ENCODE measurements around the gene HYPK.

HYPK gene

DNA sequence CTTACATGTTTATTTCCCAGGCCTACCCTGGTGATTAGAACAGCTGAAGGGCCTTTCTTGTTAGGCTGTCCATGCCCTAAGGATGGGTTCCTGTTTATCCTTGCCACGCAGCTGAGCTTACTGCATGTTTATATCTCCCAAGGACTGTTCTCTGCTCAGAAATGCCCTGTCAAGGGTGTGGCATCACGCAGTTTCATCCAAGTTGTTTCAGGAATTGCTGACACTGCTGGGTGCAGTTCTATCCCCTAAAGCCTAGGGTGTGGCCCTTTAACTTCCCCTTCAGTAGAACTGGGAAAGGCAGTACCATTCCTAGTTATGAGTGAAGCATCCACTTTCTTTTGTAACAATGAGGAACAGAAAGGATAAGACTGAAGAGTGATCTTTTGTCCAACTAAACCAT, 28.6 kb upstream of the HYPK start:
- Histone ChIP-seq H3K27me3 (no peaks in the 10 kb centered on the region), H3K4me3 (ENCODE audit: low read depth in 1 of 2, low read length in 1 of 2) (no peak overlapping the region), H3K27ac (no peak overlapping the region), H3K4me1 (ENCODE audit: control insufficient read depth in 1 of 2, insufficient read depth in 1 of 2, low read depth in 1 of 2, low read length in 1 of 2) (peaks cover 6 to 9% of the 10 kb centered on the region in 2 experiments), H3K9me3 (no peaks in the 10 kb centered on the region), H3K36me3 (peaks cover 58% of the 10 kb centered on the region)
- TF ChIP-seq, protein P1, sequence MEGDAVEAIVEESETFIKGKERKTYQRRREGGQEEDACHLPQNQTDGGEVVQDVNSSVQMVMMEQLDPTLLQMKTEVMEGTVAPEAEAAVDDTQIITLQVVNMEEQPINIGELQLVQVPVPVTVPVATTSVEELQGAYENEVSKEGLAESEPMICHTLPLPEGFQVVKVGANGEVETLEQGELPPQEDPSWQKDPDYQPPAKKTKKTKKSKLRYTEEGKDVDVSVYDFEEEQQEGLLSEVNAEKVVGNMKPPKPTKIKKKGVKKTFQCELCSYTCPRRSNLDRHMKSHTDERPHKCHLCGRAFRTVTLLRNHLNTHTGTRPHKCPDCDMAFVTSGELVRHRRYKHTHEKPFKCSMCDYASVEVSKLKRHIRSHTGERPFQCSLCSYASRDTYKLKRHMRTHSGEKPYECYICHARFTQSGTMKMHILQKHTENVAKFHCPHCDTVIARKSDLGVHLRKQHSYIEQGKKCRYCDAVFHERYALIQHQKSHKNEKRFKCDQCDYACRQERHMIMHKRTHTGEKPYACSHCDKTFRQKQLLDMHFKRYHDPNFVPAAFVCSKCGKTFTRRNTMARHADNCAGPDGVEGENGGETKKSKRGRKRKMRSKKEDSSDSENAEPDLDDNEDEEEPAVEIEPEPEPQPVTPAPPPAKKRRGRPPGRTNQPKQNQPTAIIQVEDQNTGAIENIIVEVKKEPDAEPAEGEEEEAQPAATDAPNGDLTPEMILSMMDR (IDR thresholded peaks at IDR 0.05), result no peak

DNA sequence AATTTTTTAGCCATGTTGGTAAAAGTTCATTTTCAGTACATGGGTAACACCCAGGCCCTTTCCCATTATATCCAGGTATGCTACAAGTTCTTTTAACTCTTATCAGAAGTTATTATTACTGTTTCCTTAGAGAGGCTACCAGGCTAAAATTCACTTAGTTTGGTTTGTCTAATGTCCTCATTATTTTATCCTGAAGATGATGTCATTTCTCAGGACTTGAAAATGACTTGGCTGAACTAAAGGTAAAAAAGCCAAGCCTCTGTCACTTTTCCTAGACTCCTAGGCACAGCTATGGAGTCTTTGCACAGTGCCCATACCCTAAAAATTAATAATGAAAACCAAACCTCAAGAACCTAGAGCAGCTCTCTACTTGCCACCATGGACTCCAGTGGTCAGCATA, 27.8 kb upstream of the HYPK start:
- Histone ChIP-seq H3K27ac (no peak overlapping the region), H3K36me3 (peaks cover 50% of the 10 kb centered on the region)

DNA sequence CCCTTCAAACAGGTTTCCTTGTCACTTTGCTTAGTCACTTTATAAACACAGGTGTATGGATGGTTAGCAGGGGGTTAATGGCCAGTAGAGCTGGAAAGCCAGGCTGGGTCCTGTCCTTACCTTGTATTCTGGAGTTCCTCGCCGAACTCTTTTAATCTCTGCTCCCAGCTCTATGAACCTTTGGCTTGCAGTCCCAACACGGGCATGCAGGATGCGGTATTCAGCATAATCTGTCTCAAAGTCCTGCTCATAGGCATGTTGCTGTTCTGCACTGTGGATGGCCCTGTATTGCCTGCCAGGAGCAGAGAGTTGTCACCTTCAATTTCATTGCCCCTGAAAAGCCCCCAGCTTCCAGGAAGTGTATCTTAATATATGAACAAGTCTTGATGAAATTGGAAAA, 26.3 kb upstream of the HYPK start:
- H3K36me3 ChIP-seq, result peaks cover 36% of the 10 kb centered on the region

More for the DNA sequence above, 27.8 kb upstream of the HYPK start:
- no peak overlapping the region for H3K4me3 ChIP-seq (ENCODE audit: low read depth in 1 of 2, low read length in 1 of 2)
- H3K9me3 ChIP-seq, result no peaks in the 10 kb centered on the region
- no peaks in the 10 kb centered on the region for H3K27me3 ChIP-seq
- TF ChIP-seq, protein P1 (IDR thresholded peaks at IDR 0.05), result no peak
- peaks cover 10 to 16% of the 10 kb centered on the region in 2 experiments for H3K4me1 ChIP-seq (ENCODE audit: control insufficient read depth in 1 of 2, insufficient read depth in 1 of 2, low read depth in 1 of 2, low read length in 1 of 2)

DNA sequence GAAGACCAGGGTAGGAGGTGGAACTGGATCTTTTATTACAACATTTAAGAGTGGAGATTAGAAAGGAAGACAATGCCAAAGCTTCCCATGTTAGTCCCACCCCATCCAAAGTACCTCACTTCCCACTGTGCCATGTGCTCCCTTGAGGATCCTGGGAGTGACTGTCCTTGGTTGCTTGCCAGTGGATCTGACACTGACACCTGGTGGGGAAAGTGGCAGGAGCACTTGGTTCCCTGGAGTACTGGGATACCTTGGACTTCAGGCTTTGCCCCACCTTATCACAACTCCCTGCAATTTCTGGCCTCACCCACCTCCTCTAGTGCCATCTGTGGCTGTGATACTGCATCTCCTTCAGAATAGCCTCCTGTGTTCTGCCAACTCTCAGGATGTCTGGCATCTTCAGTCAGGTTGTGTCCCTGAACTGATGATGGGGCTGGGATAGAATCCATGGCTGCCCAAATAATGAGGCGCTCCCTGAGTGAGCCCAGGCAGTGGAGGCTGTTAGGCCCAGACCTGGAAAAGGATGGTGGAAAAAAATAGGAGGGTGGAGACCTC, 24.9 kb upstream of the HYPK start:
- Histone ChIP-seq H3K27ac (no peak overlapping the region), H3K4me1 (ENCODE audit: control insufficient read depth in 1 of 2, insufficient read depth in 1 of 2, low read depth in 1 of 2, low read length in 1 of 2) (peaks cover 16 to 23% of the 10 kb centered on the region in 2 experiments), H3K9me3 (no peaks in the 10 kb centered on the region), H3K36me3 (peaks cover 29% of the 10 kb centered on the region), H3K27me3 (no peaks in the 10 kb centered on the region), H3K4me3 (ENCODE audit: low read depth in 1 of 2, low read length in 1 of 2) (no peak overlapping the region)
- TF ChIP-seq, protein P1 (IDR thresholded peaks at IDR 0.05), result no peak

More for the DNA sequence above, 26.3 kb upstream of the HYPK start:
- Histone ChIP-seq H3K27ac (no peak overlapping the region), H3K4me3 (ENCODE audit: low read depth in 1 of 2, low read length in 1 of 2) (no peak overlapping the region), H3K27me3 (no peaks in the 10 kb centered on the region), H3K9me3 (no peaks in the 10 kb centered on the region), H3K4me1 (ENCODE audit: control insufficient read depth in 1 of 2, insufficient read depth in 1 of 2, low read depth in 1 of 2, low read length in 1 of 2) (peaks cover 16 to 23% of the 10 kb centered on the region in 2 experiments)
- TF ChIP-seq, protein P1 (IDR thresholded peaks at IDR 0.05), result no peak

DNA sequence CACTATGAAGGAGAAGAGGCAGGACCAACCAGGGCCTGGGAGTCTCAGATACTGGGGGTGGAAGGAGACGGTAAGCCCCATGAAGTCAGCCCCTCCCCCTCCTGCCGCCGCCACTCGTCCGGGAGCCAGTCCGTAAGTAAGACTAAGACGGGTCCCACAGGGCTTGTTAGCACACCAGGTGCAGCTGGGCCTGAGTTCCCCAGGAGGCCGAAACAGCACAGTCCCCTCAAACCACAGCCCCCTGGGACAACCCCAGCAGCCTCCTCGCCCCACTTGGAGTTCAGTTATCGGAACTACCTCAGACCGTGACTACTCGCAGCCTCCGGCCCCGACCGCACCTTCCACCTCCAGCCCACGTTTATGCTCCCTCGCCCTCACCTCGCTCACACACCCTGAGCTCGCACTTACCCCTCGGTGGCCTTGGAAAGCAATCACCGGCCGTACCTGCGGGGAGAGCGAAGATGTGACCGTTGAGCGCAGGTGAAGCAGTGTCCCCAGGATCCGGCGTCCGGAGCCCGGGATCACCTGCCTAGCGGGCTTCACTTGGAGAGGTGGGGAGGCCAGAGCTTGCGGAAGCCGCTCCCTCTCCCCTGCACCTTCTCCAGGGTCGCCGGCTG, 24.2 kb upstream of the HYPK start:
- H3K36me3 ChIP-seq, result peaks cover 22% of the 10 kb centered on the region
- H3K4me3 ChIP-seq (ENCODE audit: low read depth in 1 of 2, low read length in 1 of 2), result peak overlapping the region; percentile 76 to 93
- H3K27ac ChIP-seq, result peak overlapping the region; percentile 79
- peaks cover 16 to 23% of the 10 kb centered on the region in 2 experiments for H3K4me1 ChIP-seq (ENCODE audit: control insufficient read depth in 1 of 2, insufficient read depth in 1 of 2, low read depth in 1 of 2, low read length in 1 of 2)
- no peaks in the 10 kb centered on the region for H3K27me3 ChIP-seq
- no peaks in the 10 kb centered on the region for H3K9me3 ChIP-seq
- TF ChIP-seq, protein P1 (IDR thresholded peaks at IDR 0.05), result no peak

All from neutrophil (primary cell).